ENCODE results near the gene TRIM33.

TRIM33 gene

GRCh38 chr1:114511032-114511785, at the start of gene TRIM33:
Gene TRIM33, minus strand, starts transcription at chr1:114511203. Its CDS starts 127 bp downstream, at chr1:114511076.
- peak; percentile 80 to 84 for ATAC-seq

GRCh38 chr1:114559356-114559755, 48.4 kb upstream of the TRIM33 start:
- no peak for ATAC-seq

- no peak for ATAC-seq
Measured at GRCh38 chr1:114558544-114558943, 47.5 kb upstream of the TRIM33 start.

GRCh38 chr1:114554577-114554976, 43.6 kb upstream of the TRIM33 start:
- ATAC-seq: no peak

- no peak for ATAC-seq
Measured at GRCh38 chr1:114552106-114552639, 41.2 kb upstream of the TRIM33 start.

- ATAC-seq: no peak
Measured at GRCh38 chr1:114551400-114551799, 40.4 kb upstream of the TRIM33 start.

GRCh38 chr1:114550336-114550735, 39.3 kb upstream of the TRIM33 start:
- no peak for ATAC-seq

- ATAC-seq: no peak
Measured at GRCh38 chr1:114549137-114549536, 38.1 kb upstream of the TRIM33 start.

GRCh38 chr1:114547076-114547475, 36.1 kb upstream of the TRIM33 start:
- ATAC-seq: no peak

- no peak for ATAC-seq
Measured at GRCh38 chr1:114545796-114546195, 34.8 kb upstream of the TRIM33 start.

GRCh38 chr1:114545315-114545714, 34.3 kb upstream of the TRIM33 start:
- no peak for ATAC-seq

- ATAC-seq: no peak
Measured at GRCh38 chr1:114540821-114541220, 29.8 kb upstream of the TRIM33 start.

GRCh38 chr1:114540272-114540671, 29.3 kb upstream of the TRIM33 start:
- ATAC-seq: no peak

GRCh38 chr1:114536043-114536442, 25.0 kb upstream of the TRIM33 start:
- ATAC-seq: no peak

- no peak for ATAC-seq
Measured at GRCh38 chr1:114535401-114535800, 24.4 kb upstream of the TRIM33 start.

GRCh38 chr1:114531094-114531493, 20.1 kb upstream of the TRIM33 start:
- peak in 1 of 2 donors; percentile 53 for ATAC-seq

- ATAC-seq: no peak
Measured at GRCh38 chr1:114530224-114530623, 19.2 kb upstream of the TRIM33 start.

GRCh38 chr1:114524944-114525343, 13.9 kb upstream of the TRIM33 start:
- ATAC-seq: no peak

GRCh38 chr1:114522264-114522575, 11.2 kb upstream of the TRIM33 start:
- no peak for ATAC-seq

GRCh38 chr1:114521396-114522263, 10.6 kb upstream of the TRIM33 start:
- ATAC-seq: no peak

GRCh38 chr1:114517348-114517747, 6.3 kb upstream of the TRIM33 start:
- no peak for ATAC-seq

- ATAC-seq: no peak
Measured at GRCh38 chr1:114512595-114513280, 1.7 kb upstream of the TRIM33 start.

All from activated CD4-positive, CD25-positive, alpha-beta regulatory T cell treated with anti-CD3 and anti-CD28 coated beads, Interleukin-2, amount 50 U/mL, for 24 hours (primary cell).